NCI-H1694 treated with DMSO at 0.1 percent for 48 hours (cell line): ENCODE data around the gene SLC34A1.

ENCODE experiments used
- DNase-seq: peaks from one replicate; lab custom pipeline; 2025; lab: John Stamatoyannopoulos, UW

SLC34A1 gene

DNA sequence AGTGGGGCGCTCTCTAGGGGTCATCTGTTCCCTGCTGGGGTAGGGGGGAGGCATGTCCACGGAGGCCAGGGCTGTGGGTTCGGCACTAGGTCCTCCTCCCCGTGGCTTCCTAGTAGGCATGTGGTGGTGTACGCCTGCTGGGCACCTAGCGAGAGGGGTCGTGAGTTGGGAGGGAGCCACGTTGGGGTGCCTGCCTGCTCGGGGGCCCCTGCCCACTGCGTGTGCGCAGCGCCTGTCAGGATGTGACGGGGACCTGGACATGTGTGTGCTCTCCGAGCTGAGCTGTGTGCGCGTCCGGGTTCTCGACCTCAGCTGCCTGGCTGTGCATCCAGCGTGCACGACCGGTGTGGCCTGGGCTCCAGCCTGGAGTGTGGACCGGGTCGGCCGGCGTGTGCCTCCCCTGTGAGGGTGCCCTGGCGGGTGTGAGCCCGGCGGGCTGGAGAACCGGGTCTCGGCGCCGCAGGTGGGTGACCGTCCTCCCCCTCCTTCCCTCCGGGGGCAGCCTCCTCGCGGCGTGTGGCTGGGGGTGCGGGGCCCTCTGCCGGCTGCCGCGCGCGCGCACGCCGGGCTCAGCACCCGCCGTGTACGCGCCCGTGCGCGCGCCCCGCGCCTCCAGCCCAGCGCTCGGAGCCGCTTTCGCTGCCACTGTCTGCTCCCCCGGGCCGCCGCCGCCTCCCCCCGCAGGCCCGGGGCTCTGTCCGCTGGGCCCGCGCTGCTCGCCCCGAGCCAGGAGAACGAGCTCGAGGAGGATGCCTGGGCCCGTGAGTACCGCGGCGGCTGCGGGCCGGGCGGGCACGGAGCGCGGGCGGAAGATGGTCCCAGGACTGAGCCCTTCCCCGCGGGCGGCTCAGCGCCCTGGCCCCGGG is 62.2 kb downstream of the SLC34A1 start, which contains the start of gene PRR7:
PRR7 (plus strand) TSS at position 615 of the 866 bp plus-strand sequence. CDS start 8,254 bp downstream, outside the sequence.
- peak; percentile 20 for DNase-seq

DNA sequence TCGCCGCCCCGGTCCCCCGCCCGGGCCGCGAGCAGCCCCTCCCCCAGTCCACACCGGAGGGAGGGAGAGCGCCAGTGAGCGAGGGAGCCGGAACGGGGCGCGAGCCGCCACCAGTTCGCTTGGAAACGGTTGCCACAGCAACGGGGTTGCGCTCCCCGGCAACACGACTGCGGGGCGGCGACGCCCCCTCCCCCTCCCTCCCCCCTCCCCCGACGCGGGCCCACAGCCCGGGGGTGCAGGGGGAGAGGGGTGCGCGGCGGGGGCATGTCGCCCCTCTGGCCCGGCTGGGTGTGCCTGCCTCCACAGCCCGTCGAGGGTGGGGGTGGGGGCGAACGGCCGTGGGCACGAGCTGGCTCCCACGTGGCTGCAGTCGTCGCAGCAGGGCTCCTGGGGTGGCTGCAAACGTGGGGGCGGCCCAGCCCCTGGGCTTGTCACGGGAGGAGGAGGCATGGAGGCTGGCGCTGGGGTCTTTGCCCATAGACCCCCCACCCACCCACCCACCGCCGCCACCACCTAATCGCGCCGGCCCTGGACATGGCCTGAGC is 62.9 kb downstream of the SLC34A1 start:
- no peak for DNase-seq

DNA sequence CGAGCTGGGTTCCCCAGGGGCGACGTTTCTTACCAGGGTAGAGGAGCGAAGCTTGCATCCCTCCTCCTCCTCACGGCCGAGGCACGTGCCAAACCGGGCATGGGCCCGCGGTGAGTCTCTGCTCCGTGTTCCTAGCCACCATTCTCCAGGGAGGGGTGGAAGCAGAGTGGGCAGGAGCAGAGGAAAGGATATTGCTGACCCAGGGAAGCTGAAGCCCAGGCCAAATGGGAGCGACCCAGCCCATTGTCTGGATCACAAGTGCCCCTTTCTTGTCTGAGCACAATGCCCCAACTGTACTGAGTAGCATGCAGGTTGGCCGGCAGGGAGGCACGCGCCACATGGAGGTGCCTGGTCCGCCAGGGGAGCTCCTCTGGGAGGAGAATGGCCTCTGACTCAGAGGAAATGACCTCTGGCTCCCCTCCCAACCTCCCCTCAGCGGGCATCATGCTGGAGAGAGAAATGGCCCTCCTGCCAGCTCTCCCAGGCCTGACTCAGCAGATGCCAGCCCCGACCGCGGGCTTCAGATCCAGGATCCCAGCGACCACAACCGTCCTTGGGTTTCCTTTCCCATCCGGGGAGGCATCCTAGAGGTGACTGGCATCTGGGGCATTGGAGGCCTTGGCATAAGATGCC is 63.5 kb downstream of the SLC34A1 start:
- no peak for DNase-seq
